K562 (cell line): ENCODE data around the gene KDM5A. TPM values are rescaled to one million over a fixed set of nuclear protein-coding genes. Genes with fewer than 3 reads are reported as not detected.

ENCODE experiments used
- CBX3 ChIP-seq, 2 experiments: IDR thresholded peaks; 1 replicate in 1 of 2; 2 replicates in 1 of 2; pipeline ENCODE4 v1.6.1; 2012; ENCODE audit warnings: inconsistent platforms in 2 of 2, low read length in 2 of 2, borderline replicate concordance in 1 of 2, control low read depth in 1 of 2
- COPS2 ChIP-seq: fragments of 450-650 bp; conservative IDR thresholded peaks from 2 replicates; pipeline ENCODE4 v1.6.1; 2016; ENCODE audit warnings: mild to moderate bottlenecking, moderate library complexity
- EHMT2 ChIP-seq: fragments of 450-650 bp; IDR thresholded peaks from 2 replicates; pipeline ENCODE4 v1.6.1; 2018; ENCODE audit warnings: antibody characterized with exemption
- EP300 ChIP-seq: IDR thresholded peaks from 2 replicates; pipeline ENCODE4 v1.6.1; 2012; ENCODE audit warnings: low read length, improper control_type of control experiment
- FOXP1 ChIP-seq: sonication (generic); formaldehyde crosslinking; IDR thresholded peaks from 2 replicates; pipeline ENCODE4 v1.8.0; 2022; ENCODE audit warnings: mild to moderate bottlenecking, missing genetic modification reagents
- GABPB2 ChIP-seq: fragments of 250-450 bp; sonication (Bioruptor Pico); conservative IDR thresholded peaks from 2 replicates; pipeline ENCODE4 v1.5.1; 2021; ENCODE audit warnings: mild to moderate bottlenecking
- GTF2F1 ChIP-seq: IDR thresholded peaks from 2 replicates; pipeline ENCODE4 v1.6.1; 2011; ENCODE audit warnings: low read depth, low read length, improper control_type of control experiment
- SP1 ChIP-seq: sonication (generic); formaldehyde crosslinking; IDR thresholded peaks from 2 replicates; pipeline ENCODE4 v1.8.1; 2022; ENCODE audit warnings: mild to moderate bottlenecking, missing genetic modification reagents
- TAF9B ChIP-seq: fragments of 450-650 bp; IDR thresholded peaks from 2 replicates; pipeline ENCODE4 v1.6.1; 2018; ENCODE audit warnings: mild to moderate bottlenecking; ENCODE audit not compliant: partially characterized antibody
- TCF3 ChIP-seq: sonication (generic); formaldehyde crosslinking; IDR thresholded peaks from 2 replicates; pipeline ENCODE4 v1.4.0; 2020; ENCODE audit warnings: mild to moderate bottlenecking, missing genetic modification reagents
- TOE1 ChIP-seq, 2 experiments: fragments of 450-650 bp in 1 of 2; sonication (generic) in 1 of 2; formaldehyde crosslinking in 1 of 2; IDR thresholded peaks; 2 replicates each; pipeline versions ENCODE4 v1.7.1 to v1.8.0; 2016 to 2022; ENCODE audit warnings: borderline replicate concordance in 2 of 2, mild to moderate bottlenecking in 2 of 2, antibody characterized with exemption in 1 of 2, inconsistent platforms in 1 of 2, low read depth in 1 of 2, missing genetic modification reagents in 1 of 2, moderate library complexity in 1 of 2
- TRIM24 ChIP-seq, 2 experiments: fragments of 450-650 bp; IDR thresholded peaks; 2 replicates each; pipeline ENCODE4 v1.6.1; 2016
- XRCC5 ChIP-seq: fragments of 200-400 bp; formaldehyde crosslinking; IDR thresholded peaks from 2 replicates; pipeline ENCODE4 v1.6.1; 2017; ENCODE audit warnings: low read depth, mild to moderate bottlenecking, low read length
- ZNF584 ChIP-seq: fragments of 200-800 bp; sonication (Bioruptor generic); IDR thresholded peaks from 2 replicates; pipeline ENCODE4 v1.6.1; 2016; ENCODE audit warnings: low read depth, mild to moderate bottlenecking, missing genetic modification characterization, missing compliant biosample characterization
- ZSCAN32 ChIP-seq: fragments of 450-650 bp; formaldehyde crosslinking; IDR thresholded peaks from 2 replicates; pipeline ENCODE4 v1.4.0; 2020; ENCODE audit warnings: mild to moderate bottlenecking, moderate library complexity
- polyA plus RNA-seq, 8 experiments: library from polyadenylated mRNA; depleted of rRNA in 4 of 8; stranded (reverse) in 5 of 8; unstranded in 3 of 8; fragments of >200 nt; fragmentation: Nextera tagmentation in 2 of 8; fragmentation: Illumina TruSeq in 1 of 8; extraction: Ambion mirVana in 2 of 8; extraction: Trizol in 1 of 8; gene quantifications; 2 replicates each; pipeline versions ENCODE4 v1.2.1 to v1.2.3, GENCODE V29; 2011 to 2014; ENCODE audit warnings: inconsistent platforms in 1 of 8, missing spikeins in 1 of 8
- total RNA-seq, 7 experiments: library from RNA; depleted of rRNA in 6 of 7; stranded (reverse); fragments of >200 nt in 6 of 7; fragmentation: Illumina TruSeq in 2 of 7; extraction: Trizol in 2 of 7; gene quantifications; 2 replicates each; pipeline versions ENCODE4 v1.2.1 to v1.2.3, GENCODE V29; 2011 to 2021; ENCODE audit warnings: low replicate concordance in 1 of 7
- TF ChIP-seq, protein P1 (sequence below), 2 experiments: fragments of 450-650 bp in 1 of 2; sonication (generic) in 1 of 2; formaldehyde crosslinking in 1 of 2; IDR thresholded peaks; 2 replicates each; pipeline versions ENCODE4 v1.7.1 to v1.9.0; 2016 to 2022; ENCODE audit warnings: inconsistent platforms in 1 of 2, mild to moderate bottlenecking in 1 of 2, missing genetic modification reagents in 1 of 2
- TF ChIP-seq, protein P2 (sequence below): fragments of 450-650 bp; IDR thresholded peaks from 2 replicates; pipeline ENCODE4 v1.6.1; 2018; ENCODE audit not compliant: partially characterized antibody

The KDM5A gene
- total and polyA plus RNA-seq, 9 of the 15 experiments (the other 6 are each of a cell fraction or from before 2014, with no cell fraction given) = 5.5 to 35.1 (median 13.1) TPM

DNA sequence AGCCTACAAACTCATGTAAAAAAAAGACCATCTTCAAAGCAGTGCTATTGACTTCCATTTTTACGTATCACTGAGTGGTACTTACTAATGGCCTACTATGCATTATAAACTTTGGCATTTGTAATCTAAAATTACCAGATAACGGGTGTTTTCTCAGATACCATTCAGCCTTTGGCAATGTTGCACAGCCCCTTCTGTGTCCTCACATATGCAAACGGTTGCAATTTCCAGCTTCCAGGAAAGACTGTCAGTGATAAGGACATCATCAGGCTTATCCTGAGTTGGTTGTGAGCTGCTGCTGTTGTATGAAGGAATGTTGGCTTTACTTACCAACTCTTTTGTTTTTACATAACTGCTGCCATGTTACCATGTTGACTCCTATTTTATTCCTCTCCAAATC lies 124.9 kb downstream of the KDM5A start (continued):
- TF ChIP-seq, protein P1, sequence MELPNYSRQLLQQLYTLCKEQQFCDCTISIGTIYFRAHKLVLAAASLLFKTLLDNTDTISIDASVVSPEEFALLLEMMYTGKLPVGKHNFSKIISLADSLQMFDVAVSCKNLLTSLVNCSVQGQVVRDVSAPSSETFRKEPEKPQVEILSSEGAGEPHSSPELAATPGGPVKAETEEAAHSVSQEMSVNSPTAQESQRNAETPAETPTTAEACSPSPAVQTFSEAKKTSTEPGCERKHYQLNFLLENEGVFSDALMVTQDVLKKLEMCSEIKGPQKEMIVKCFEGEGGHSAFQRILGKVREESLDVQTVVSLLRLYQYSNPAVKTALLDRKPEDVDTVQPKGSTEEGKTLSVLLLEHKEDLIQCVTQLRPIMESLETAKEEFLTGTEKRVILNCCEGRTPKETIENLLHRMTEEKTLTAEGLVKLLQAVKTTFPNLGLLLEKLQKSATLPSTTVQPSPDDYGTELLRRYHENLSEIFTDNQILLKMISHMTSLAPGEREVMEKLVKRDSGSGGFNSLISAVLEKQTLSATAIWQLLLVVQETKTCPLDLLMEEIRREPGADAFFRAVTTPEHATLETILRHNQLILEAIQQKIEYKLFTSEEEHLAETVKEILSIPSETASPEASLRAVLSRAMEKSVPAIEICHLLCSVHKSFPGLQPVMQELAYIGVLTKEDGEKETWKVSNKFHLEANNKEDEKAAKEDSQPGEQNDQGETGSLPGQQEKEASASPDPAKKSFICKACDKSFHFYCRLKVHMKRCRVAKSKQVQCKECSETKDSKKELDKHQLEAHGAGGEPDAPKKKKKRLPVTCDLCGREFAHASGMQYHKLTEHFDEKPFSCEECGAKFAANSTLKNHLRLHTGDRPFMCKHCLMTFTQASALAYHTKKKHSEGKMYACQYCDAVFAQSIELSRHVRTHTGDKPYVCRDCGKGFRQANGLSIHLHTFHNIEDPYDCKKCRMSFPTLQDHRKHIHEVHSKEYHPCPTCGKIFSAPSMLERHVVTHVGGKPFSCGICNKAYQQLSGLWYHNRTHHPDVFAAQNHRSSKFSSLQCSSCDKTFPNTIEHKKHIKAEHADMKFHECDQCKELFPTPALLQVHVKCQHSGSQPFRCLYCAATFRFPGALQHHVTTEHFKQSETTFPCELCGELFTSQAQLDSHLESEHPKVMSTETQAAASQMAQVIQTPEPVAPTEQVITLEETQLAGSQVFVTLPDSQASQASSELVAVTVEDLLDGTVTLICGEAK (IDR thresholded peaks at IDR 0.05) = no peak
- TF ChIP-seq, protein P1 (CRISPR knock-in tag; IDR thresholded peaks at IDR 0.05) = no peak
- TF ChIP-seq TOE1 (IDR thresholded peaks at IDR 0.05; ENCODE audit: borderline replicate concordance) (no peak), TOE1 (CRISPR knock-in tag; IDR thresholded peaks at IDR 0.05; ENCODE audit: borderline replicate concordance, low read depth) (no peak), EHMT2 (no peak), ZSCAN32 (CRISPR knock-in tag) (no peak), COPS2 (no peak), EP300 (peak; percentile 67), ZNF584 (peak; percentile 71), TRIM24 (IDR thresholded peaks at IDR 0.05) (peak in 1 of 2 experiments; percentile 42; a peak in 1 of 4 replicates), TCF3 (peak; percentile 64), CBX3 (IDR thresholded peaks at IDR 0.05; ENCODE audit: borderline replicate concordance in 1 of 2, low read length in 2 of 2) (no peak), FOXP1 (CRISPR knock-in tag) (no peak), XRCC5 (no peak), TAF9B (no peak), SP1 (no peak), GTF2F1 (no peak), GABPB2 (CRISPR knock-in tag) (no peak)
- TF ChIP-seq, protein P2, sequence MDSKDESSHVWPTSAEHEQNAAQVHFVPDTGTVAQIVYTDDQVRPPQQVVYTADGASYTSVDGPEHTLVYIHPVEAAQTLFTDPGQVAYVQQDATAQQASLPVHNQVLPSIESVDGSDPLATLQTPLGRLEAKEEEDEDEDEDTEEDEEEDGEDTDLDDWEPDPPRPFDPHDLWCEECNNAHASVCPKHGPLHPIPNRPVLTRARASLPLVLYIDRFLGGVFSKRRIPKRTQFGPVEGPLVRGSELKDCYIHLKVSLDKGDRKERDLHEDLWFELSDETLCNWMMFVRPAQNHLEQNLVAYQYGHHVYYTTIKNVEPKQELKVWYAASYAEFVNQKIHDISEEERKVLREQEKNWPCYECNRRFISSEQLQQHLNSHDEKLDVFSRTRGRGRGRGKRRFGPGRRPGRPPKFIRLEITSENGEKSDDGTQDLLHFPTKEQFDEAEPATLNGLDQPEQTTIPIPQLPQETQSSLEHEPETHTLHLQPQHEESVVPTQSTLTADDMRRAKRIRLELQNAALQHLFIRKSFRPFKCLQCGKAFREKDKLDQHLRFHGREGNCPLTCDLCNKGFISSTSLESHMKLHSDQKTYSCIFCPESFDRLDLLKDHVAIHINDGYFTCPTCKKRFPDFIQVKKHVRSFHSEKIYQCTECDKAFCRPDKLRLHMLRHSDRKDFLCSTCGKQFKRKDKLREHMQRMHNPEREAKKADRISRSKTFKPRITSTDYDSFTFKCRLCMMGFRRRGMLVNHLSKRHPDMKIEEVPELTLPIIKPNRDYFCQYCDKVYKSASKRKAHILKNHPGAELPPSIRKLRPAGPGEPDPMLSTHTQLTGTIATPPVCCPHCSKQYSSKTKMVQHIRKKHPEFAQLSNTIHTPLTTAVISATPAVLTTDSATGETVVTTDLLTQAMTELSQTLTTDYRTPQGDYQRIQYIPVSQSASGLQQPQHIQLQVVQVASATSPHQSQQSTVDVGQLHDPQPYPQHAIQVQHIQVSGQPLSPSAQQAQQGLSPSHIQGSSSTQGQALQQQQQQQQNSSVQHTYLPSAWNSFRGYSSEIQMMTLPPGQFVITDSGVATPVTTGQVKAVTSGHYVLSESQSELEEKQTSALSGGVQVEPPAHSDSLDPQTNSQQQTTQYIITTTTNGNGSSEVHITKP = no peak
